DMS 273 treated with DMSO at 0.1 percent for 48 hours (cell line): ENCODE results near the gene SMTN.
"Not testable (repeated sequence)": the region's sequence is repeated elsewhere in the genome, so short reads cannot be mapped to it uniquely, and the experiment has no call there.

Experiments
- DNase-seq: peaks from one replicate; lab custom pipeline; 2025; lab: John Stamatoyannopoulos, UW

Gene SMTN

DNA sequence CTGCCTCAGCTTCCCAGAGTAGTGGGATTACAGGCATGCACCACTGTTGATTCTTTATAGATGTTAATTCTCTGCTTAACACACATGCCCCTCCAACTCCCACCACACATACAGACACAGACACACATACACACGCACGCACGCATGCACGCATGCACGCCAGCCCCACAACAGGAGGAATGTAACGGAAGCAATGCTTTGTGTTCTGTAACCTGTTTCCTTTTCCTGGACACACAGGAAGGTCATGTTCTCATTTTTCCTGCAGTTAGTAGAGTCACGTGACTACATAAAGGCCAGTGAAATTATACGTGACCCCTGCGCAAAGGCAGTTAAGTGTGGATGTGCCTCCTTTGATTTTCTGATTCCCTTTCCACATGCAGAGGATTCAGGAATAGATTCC is 8.0 kb upstream of the SMTN start:
- not testable (repeated sequence) for DNase-seq

DNA sequence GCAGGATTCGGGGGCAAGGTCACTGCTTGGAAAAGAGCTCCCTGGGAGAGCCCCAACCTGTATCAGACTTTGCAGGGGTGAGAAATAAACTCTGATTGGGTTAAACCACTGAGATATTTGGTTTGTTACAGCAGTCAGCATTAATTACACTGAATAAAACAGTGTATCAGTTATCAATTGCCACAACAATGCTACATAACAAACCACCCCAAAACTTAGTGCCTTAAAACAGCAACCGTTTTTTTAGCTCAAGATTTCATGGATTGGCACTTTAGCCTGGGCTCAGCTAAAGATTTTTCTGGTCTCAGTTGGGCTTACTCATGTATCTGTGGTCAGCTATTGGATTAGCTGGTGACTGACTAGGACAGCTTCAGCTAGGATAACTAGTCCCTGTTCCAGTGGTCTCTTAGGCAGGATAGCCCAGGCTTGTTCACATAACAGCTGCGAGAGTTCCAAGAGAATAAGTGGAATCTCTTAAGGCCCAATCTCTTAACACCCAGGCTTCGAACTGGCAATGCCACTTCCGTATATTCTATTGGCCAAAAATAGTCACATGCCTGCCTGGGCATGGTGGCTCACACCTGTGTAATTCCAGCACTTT is 7.5 kb upstream of the SMTN start:
- DNase-seq: not testable (repeated sequence)

DNA sequence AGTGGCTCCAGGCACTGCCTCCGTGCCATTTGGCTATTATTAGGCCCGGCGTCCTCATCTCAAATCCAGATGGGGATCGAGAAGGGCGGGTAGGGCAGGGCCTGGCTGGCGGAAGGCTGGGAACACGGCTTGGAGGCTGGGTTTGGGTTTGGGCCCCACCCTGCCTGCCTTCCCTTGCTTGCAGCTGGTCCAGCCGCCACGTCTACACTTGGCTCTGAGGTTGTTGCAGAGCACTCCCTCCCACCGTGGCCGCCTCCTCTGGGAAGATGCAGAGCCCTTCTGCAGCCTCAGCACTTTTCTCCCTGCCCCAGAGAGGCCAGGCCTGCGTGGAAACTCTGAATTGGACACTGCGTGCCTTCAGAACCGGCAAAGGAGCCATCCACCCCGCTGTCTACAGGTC is 5.2 kb upstream of the SMTN start:
- DNase-seq: no peak

DNA sequence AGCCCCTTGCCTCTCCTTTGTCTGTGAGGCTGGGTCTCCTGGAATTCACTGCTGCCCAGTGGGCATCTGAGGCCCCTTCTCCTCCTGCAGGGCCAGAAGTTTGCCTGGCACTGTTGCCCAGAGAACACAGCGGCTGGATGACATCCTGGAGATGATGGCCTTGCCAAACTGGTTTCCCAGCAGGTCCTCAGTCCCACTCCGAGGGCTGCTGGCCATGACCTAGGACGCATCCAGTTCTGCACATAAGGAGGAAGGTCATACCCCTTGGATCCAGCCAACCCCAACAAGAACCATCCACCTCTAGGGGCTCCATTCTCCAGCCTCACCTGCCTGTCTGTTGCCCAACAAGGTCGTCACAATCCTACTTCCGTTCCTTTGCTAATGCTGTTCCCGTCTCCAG is 3.4 kb upstream of the SMTN start:
- no peak for DNase-seq

DNA sequence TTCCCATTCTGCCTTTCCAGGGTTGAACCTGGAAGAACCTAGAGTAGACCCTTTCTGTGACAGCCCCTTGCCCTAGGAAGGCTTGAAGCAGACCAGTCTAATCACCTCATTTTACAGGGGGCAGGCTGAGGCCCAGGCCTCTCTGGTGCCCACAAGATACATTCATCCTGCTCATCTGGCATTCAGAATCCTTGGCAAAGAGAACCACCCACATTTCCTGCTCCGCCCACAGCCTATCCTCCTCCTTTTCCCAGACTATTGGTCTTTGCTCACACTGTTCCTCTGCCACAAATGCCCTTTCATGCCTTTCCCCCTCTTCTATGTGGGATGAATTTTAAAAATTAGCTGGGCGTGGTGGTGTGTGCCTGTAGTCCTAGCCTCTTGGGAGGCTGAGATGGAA is 2.7 kb upstream of the SMTN start:
- DNase-seq: not testable (repeated sequence)

DNA sequence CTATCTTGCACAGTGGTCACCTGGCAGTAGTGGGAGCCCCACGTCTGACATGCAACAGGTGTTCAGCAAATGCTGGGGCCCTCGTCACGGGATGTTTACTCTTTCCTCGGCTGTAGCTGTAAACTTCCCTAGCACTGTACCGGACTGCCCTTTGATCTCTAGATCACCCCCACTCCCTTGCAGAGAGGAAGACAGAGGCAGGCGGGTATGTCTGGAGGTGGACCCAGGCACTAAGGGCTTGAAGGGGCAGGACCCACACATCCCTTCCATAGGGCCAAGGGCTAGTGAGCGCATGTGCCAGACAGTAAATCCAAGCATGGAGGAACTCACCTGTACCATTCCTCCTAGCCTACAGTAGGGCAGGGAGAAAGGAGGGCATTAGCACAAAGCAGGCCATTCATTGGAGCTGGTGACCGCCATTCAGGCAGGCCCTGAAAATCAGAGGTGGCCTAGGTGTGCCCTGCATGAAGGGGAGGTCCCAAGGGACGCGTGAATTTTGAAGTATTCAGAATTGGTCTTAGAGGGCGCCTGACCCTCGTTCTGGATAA is 1.9 kb upstream of the SMTN start:
- DNase-seq: no peak

DNA sequence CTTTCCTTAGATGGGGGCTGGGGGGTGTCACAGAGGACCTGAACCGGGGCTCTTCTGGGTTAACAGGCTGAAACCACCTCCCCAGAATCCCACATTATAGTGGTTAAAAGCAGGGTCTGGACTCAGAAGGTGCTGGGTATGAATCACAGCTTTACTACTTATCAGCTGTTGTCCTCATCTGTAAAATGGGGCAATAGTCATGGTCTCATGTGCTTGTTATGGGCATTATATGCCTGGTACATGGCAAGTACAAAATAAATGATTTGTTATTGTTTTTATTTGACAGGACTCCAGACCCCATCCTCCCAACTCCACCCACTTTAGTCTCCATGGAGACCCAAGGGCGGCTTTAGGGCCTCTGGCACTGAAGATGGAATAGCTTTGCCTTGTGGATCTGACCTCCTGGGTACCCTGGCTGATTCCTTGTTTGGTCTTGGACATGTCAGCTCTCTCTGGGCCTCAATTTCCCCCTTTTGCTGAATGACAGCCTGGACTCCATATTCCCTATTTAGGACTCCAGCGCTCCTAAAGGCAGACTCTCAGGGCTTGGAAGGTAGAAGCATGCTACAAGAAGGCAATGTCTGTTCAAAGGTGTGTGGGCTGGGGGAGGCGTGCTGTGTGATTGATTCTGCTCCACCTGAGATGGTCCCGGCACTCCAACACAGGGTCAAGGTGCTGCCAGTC is 812 bp upstream of the SMTN start:
- no peak for DNase-seq

DNA sequence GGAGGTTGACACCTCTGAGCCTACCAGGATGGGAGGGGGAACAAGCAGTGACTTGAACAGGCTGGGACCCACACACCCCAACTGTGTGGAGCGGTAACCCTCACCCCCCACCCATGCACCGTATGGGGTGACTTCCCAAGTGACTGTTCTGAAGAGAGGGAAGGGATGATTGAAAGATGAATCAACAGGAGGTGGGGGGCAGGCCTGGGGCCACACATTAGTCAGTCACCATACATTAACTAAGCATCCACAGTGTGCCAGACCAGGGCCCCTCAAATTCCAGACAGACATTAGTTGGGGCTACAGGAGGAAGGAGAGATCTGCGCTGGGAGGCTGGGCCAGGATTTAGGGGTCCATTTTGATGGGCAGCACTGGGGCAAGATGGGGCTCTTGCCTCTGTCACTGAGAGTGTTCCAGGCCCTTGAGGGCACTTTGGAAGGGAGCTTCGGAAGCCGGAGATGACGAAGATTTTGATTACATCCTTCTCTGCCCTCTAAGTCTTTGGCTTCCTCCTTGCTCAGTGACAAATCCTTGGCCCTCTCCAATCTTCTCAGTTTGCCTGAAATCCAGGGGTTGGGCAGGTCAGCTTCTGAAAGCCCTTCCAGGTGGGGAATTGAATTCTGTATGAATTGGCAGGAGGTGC is 966 bp downstream of the SMTN start:
- no peak for DNase-seq

DNA sequence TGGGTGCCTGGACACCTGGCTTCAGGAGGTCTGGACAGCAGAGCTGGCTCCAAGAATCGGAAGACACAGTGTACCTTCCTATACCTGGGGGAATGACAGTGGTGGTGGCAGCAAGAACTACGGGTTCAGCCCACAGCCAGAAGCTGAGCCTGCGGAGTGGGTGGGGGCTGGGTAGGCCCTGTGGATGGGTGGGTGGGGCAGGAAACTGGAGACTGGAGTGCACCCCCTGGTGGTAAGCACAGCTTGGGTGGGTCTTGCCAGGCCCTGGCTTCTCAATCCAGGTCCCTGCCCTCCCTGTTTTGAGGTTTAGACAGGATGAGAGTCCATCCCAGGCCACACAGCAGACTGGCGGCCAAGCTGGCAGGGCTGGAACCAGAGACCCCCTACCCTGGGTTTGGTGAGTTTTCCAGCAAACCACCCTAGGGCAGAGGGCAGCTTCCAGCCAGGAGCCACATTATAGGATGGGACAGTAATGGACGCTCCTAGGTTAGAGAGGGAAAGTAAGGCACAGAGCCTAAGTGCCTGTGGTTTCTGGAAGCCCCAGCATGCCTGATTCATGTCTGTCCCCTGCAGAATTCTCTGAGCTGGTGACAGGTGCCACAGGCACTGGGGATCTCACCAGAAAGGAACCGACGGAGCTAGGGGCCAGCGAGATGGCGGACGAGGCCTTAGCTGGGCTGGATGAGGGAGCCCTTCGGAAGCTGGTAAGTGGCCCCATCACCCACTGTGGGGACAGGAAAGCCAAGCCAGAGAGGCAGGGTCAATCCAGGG is 1.7 kb downstream of the SMTN start:
- no peak for DNase-seq

DNA sequence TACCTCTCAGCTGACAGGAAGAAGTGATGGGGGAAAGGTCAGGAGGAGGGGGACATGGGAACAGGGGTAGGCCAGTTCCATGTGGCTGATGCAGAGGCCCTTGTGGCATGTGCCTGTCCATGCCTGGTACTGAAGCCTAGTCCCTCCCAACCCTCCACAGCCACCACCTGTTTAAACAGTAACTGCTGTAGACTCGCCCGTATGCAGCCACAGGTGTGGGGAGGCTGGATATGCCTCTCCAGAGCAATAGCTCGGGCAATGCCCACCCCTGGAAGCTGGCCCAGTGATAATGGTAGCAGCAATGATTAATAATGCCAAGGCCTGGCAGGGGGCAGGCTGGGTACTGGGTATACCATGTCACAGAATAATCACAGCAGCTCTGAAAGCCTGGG is 2.3 kb downstream of the SMTN start:
- no peak for DNase-seq

DNA sequence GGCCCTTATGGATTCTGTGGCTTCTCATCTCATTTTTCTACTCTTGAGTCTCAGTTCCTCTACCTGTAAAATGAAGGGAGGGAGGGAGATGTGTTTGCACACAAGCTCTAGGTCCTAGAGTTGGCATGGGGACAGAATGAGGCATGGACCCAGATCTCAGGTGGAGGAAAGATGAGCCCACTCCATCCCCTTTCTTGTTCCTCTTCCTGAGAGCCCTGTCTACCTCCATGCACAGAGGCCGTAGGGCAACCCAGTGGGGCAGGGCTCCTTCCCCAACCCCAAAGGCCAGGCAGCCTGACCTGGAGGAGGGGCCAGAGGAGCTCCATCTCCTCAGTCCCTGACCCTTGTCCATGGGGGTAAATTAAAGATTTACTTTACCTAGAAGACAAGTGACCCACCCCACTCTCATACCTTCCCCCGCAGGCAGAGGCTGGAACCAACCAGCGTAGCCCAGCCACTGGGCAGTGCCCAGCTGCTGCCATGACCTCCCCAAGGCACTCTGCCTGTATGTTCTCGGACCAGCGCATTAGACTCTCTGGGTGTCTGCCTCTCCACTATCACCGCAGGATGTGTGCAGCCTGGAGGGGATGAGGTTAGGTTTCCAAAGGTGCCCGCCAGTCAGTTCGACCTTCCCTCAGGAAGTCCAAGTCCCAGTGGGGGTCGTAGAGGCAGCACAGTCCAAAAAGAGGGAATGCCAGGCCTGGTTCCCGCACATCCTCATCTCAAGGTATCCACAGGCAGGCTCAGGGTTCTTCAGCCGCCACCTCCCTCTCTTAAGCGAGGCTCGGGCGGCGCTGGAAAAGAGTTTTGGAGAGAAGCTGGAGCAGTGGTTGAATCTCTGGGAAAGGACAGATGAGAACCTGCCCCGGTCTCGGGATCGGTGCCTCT is 3.0 kb downstream of the SMTN start:
- no peak for DNase-seq

DNA sequence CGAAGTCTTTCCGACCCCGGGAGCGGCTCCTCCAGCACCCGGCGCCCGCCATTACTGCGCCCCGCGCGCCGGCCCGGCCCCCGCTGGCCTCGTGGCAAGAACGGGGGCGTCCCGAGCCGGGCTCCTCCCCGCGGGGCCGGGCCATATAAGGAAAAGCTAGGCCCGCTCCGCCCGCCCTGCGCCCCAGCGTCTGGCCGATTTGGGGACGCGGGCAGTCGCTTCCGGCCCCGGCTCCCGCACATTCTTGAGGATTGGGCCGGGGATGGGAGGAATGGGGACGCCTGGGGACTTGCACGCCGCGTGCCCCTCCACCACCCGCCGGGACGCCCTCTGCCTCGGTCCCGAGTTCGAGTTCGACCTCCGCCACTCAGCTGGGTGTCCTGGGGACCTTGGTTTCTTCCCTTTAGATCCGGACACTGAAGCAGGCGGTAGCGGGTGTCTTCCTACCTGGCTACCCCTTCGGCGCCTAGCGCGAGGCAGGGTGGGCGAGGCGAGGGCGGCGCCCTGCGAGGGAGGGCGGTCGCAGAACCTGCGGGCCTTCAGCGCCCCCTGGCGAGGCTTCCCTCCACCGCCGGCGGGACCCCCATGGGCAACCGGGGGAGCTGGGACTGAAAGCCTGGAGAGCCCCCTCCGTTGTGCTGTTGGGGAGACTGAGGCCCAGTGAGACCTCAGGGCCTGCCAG is 3.8 kb downstream of the SMTN start:
- no peak for DNase-seq

DNA sequence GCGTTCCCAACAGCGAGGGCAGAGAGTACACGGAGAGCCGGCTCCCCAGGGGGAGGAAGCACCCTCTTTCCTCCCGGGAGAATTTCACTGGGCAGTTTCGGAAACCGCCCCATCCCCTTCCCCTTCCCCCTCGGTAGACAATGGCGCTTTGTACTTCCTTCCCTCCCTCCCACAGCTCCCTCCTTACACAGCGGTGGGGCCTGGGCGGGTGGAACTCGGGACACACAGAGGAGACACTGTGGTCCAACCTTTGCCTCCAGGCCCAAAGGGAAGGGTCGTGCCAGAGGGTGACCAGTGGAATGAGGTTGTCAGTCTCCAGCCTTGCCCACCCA is 4.3 kb downstream of the SMTN start:
- DNase-seq: no peak

DNA sequence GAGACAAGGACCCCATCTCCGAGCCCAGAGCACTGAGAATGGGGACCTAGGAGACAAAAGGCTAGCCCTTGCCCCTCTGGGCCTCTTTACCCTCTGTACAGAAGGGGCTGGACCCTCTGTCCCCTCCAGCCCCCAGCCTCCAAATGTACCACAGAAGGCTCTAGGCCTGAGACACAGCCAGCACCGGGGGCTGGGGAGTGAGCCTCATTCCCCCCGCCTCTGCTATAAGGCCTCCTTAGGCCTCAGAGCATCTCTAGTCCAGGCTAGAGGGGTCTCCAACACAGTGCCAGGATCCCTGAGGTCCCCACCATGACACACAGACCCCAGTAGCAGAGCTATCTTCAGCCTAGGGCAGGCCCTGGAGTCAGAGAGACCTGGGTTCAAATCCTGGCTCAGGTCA is 4.8 kb downstream of the SMTN start:
- no peak for DNase-seq

DNA sequence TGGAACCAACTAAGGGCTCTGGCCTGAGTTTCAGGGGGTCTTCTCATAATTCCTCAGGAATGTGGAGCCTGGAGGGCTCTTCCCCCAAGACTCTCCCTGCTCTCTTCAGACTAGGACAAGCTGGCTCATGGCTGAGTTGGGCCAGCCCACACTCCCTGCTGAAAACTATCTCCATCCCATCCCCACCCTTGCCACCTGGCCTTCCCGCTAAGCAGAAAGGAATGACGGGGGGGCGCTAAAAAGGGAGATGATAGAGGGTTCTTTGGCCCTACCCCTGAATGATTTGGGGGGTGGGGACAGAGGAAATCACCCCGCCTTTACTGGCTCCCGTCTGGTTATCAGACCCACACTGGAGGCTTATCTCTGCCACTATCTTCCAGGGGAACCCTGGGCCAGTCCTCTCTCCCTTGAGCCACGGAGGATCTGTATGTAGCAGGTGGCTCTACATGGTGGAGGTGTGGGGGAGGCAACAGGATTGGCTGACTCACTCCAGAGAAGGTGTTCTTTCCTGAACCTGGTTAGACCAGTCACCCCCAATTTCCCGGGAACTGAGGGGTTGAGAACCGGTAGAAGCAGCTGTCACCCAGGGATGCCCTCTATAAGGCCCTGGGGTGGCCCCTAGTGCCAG is 5.7 kb downstream of the SMTN start:
- no peak for DNase-seq

DNA sequence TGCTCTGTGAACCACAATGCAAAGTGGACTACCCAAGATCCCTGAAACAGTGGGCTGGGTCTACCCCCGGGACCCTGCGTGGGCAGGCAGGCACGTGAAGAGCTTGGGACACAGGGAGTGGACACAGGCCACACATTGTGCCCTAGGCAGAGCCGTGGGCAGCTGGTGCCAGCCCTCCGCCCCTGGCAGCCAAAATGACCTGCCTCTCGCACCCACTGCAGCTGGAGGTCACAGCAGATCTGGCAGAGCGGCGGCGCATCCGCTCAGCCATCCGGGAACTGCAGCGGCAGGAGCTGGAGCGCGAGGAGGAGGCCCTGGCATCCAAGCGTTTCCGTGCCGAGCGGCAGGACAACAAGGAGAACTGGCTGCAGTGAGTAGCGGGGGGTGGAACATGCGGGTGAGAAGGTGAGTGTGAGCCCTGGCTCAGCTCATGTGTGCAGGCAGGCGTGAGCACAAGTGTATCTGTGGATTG is 6.7 kb downstream of the SMTN start:
- DNase-seq: no peak

DNA sequence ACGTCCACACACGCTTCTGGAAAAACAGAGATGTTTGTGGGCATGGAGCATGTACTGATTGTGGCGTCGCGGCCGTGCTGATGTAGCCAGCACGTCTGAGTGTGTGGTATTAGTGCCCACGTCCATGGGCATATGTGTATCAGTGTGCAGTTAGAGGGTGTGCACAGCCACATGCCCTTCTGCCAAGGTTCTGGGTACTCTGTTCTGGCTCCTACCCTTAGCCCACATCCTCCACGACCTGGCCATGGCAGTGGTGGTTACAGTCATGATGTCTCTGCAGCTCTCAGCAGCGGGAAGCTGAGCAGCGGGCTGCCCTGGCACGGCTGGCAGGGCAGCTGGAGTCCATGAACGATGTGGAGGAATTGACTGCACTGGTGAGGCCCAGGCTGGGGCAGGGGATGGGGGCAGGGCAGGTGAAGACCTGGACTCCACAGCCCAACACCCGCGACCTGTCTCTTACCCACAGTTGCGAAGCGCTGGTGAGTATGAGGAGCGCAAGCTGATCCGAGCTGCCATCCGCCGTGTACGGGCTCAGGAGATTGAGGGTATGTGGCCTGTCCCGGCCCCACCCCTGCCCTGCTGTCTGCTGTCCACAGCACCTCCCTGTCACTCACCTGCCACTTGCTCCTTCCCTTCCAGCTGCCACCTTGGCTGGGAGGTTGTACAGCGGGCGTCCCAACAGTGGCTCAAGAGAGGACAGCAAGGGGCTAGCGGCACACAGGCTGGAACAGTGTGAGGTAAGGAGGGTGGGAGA is 7.3 kb downstream of the SMTN start:
- DNase-seq: no peak

DNA sequence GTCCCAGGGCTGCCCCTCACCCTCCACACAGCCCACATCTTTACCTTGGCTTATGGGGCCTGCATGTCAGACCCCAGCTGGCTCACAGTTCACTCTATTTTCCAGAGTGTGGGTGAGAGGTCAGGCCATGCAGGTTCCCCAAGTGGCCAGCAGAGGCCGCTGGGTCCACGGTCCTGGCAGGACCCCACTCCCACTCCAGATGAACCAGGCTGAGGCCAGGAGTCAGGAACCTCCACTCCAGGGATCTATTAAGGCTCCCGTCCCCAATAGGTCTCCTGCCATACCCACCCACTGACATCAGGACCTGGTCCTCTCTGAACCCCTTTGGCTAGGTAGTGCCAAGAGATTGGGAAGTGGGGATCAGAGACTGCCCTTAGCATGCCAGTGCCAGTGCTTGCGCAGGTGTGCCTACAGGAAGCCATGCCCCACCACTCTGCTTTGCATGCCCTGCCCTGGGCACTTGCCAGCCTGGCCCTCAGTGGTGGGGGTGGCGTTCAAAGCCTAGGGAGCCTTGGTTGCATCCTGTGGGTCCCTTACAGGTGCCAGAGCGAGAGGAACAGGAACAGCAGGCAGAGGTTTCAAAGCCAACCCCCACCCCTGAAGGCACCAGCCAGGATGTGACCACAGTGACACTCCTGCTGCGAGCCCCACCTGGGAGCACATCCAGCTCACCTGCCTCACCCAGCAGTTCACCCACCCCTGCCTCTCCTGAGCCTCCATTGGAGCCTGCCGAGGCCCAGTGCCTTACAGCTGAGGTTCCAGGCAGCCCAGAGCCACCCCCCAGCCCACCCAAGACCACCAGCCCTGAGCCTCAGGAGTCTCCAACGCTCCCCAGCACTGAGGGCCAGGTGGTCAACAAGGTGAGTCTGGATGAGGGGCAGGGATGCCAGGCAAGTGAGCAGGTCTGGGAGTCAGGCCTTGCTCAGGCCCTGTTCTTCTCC is 8.3 kb downstream of the SMTN start:
- no peak for DNase-seq
